Astrocyte (in vitro differentiated cells and primary cell): Measurements from ENCODE around the gene GSTA5.
"Not testable (repeated sequence)": the region's sequence is repeated elsewhere in the genome, so short reads cannot be mapped to it uniquely, and the experiment has no call there.

ENCODE experiments used
- EZH2 ChIP-seq: IDR thresholded peaks from 2 replicates; pipeline ENCODE4 v1.6.1; 2012; ENCODE audit warnings: mild to moderate bottlenecking, low read length, inconsistent platforms; ENCODE audit not compliant: insufficient read depth
- TF ChIP-seq, protein P1 (sequence below): IDR thresholded peaks from 2 replicates; pipeline ENCODE4 v1.5.1; 2011; ENCODE audit warnings: low read depth, mild to moderate bottlenecking, inconsistent platforms, low read length, moderate library complexity; ENCODE audit not compliant: insufficient read depth

- TF ChIP-seq, protein P1, sequence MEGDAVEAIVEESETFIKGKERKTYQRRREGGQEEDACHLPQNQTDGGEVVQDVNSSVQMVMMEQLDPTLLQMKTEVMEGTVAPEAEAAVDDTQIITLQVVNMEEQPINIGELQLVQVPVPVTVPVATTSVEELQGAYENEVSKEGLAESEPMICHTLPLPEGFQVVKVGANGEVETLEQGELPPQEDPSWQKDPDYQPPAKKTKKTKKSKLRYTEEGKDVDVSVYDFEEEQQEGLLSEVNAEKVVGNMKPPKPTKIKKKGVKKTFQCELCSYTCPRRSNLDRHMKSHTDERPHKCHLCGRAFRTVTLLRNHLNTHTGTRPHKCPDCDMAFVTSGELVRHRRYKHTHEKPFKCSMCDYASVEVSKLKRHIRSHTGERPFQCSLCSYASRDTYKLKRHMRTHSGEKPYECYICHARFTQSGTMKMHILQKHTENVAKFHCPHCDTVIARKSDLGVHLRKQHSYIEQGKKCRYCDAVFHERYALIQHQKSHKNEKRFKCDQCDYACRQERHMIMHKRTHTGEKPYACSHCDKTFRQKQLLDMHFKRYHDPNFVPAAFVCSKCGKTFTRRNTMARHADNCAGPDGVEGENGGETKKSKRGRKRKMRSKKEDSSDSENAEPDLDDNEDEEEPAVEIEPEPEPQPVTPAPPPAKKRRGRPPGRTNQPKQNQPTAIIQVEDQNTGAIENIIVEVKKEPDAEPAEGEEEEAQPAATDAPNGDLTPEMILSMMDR = not testable (repeated sequence)
- not testable (repeated sequence) for TF ChIP-seq EZH2
These were observed 29.9 kb upstream of the GSTA5 start for GRCh38 chr6:52870335-52871091.
